Neutrophil (primary cell): ENCODE measurements around the gene DGCR2.

Experiments
- H3K27ac ChIP-seq: fragments of 200-600 bp; sonication (generic); 2 replicates; pipeline ENCODE4 v1.5.1; 2016; ENCODE audit warnings: mild to moderate bottlenecking, moderate library complexity
- H3K27me3 ChIP-seq: fragments of 200-600 bp; sonication (generic); 2 replicates; pipeline ENCODE4 v1.6.0; 2016; ENCODE audit warnings: mild to moderate bottlenecking
- H3K36me3 ChIP-seq: fragments of 200-600 bp; sonication (generic); 2 replicates; pipeline ENCODE4 v1.5.1; 2017
- H3K4me1 ChIP-seq, 2 experiments: fragments of 200-600 bp in 1 of 2; sonication (generic) in 1 of 2; 1 replicate in 1 of 2; 2 replicates in 1 of 2; pipeline versions ENCODE4 v1.5.1 to v1.6.1; 2013 to 2016; ENCODE audit warnings: low read depth in 1 of 2, low read length in 1 of 2, mild to moderate bottlenecking in 1 of 2, moderate library complexity in 1 of 2; ENCODE audit not compliant: control insufficient read depth in 1 of 2, insufficient read depth in 1 of 2
- H3K4me3 ChIP-seq, 2 experiments: fragments of 200-600 bp in 1 of 2; sonication (generic) in 1 of 2; 1 replicate in 1 of 2; 2 replicates in 1 of 2; pipeline ENCODE4 v1.5.1; 2013 to 2016; ENCODE audit warnings: low read depth in 1 of 2, low read length in 1 of 2, mild to moderate bottlenecking in 1 of 2, moderate library complexity in 1 of 2
- H3K9me3 ChIP-seq: fragments of 200-600 bp; sonication (generic); 2 replicates; pipeline ENCODE4 v1.5.1; 2016
- TF ChIP-seq, protein P1 (sequence below): fragments of 200-600 bp; sonication (generic); IDR thresholded peaks from 2 replicates; pipeline ENCODE4 v1.5.1; 2016; ENCODE audit warnings: antibody characterized with exemption

DGCR2 gene

GRCh38 chr22:19050117-19050516 is 72.1 kb downstream of the DGCR2 start:
- Histone ChIP-seq H3K4me3 (no peak overlapping the region), H3K27me3 (no peaks in the 10 kb centered on the region), H3K4me1 (no peaks in the 10 kb centered on the region), H3K36me3 (peaks cover 95% of the 10 kb centered on the region), H3K27ac (no peak overlapping the region), H3K9me3 (no peaks in the 10 kb centered on the region)
- TF ChIP-seq, protein P1, sequence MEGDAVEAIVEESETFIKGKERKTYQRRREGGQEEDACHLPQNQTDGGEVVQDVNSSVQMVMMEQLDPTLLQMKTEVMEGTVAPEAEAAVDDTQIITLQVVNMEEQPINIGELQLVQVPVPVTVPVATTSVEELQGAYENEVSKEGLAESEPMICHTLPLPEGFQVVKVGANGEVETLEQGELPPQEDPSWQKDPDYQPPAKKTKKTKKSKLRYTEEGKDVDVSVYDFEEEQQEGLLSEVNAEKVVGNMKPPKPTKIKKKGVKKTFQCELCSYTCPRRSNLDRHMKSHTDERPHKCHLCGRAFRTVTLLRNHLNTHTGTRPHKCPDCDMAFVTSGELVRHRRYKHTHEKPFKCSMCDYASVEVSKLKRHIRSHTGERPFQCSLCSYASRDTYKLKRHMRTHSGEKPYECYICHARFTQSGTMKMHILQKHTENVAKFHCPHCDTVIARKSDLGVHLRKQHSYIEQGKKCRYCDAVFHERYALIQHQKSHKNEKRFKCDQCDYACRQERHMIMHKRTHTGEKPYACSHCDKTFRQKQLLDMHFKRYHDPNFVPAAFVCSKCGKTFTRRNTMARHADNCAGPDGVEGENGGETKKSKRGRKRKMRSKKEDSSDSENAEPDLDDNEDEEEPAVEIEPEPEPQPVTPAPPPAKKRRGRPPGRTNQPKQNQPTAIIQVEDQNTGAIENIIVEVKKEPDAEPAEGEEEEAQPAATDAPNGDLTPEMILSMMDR = no peak

DNA sequence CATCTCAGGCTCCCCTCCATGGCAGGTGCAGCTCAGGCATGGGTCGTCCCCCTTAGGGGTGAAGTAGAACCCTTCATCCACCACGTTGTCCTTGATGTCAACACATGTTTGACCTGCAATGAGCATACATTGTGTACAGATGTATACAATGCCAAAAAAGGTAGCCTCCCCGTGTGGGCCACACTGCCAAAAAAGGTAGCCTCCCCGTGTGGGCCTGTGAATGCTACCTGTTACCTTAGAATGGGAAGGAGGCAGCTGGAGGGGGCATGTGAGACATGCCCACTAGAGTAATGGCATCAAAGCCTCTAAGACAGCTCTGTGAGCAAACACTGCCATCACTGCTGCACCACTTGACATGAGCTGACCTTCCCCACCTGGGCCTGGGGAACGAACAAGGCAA is 73.7 kb downstream of the DGCR2 start:
- peaks cover 95% of the 10 kb centered on the region for H3K36me3 ChIP-seq
- H3K4me3 ChIP-seq = no peak overlapping the region
- no peak overlapping the region for H3K27ac ChIP-seq
- no peaks in the 10 kb centered on the region for H3K4me1 ChIP-seq
- no peaks in the 10 kb centered on the region for H3K27me3 ChIP-seq
- TF ChIP-seq, protein P1 = no peak
- H3K9me3 ChIP-seq = no peaks in the 10 kb centered on the region

DNA sequence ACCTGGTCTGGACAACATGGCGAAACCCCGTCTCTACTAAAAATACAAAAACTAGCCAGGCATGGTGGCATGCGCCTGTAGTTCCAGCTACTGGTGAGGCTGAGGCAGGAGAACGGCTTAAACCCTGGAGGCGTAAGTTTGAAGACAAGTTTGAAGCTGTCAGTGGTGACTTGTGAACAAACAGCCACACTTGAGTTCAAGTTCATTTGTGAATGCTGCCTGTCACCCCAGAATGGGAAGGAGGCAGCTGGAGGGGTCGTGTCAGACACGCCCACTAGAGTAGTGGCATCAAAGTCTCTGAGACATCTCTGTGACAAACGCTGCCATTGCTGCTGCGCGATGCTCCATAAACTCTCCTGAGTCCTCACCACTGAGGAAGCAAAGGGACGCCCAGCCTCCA is 74.2 kb downstream of the DGCR2 start:
- H3K27me3 ChIP-seq = no peaks in the 10 kb centered on the region
- no peak overlapping the region for H3K27ac ChIP-seq
- no peak overlapping the region for H3K4me3 ChIP-seq
- TF ChIP-seq, protein P1 = no peak
- H3K36me3 ChIP-seq = peaks cover 95% of the 10 kb centered on the region
- H3K9me3 ChIP-seq = no peaks in the 10 kb centered on the region
- H3K4me1 ChIP-seq = no peaks in the 10 kb centered on the region

DNA sequence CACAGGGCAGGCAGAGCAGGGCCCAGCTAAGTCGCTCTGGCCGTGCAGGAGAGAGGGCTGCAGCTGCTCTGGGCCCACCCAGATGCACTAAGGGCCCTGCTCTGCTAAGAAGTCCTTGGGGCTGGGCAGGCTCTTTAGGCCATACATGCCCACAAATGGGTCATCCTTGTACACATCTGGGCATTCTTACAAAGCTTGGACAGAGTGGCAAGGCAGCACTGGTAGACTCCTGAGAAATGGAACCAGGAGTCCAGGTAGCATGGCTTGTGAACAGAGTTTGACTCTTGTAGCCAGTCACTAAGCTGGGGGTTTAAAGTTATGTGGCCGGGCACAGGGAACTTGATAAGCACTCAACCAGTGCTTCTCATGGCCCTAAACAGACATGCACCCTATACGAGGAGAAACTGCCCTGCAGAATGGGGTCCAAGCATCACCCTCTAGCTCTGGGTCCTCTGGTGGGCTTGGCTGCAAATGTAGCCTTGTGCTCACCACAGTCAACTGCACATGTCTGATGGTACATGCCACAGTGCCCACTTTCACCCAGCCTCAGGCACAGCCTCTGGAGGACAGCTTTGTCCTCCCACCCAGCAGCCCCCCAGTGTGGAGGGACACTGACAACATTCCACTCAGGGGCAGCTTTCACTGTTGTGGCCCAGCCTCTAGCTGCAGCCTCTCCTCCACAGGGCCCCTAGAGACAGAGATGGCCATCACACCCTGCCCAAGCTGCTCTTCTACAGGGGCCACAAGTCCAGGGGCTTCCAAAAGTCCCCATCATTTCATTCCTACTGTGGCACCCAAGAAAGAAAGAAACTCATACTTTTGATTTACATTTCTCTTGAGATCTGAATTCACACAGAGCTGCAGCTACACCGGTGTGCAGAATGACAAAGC is 75.2 kb downstream of the DGCR2 start:
- H3K36me3 ChIP-seq = peaks cover 95% of the 10 kb centered on the region
- TF ChIP-seq, protein P1 = no peak
- H3K27me3 ChIP-seq = no peaks in the 10 kb centered on the region
- no peaks in the 10 kb centered on the region for H3K4me1 ChIP-seq
- H3K27ac ChIP-seq = no peak overlapping the region
- no peaks in the 10 kb centered on the region for H3K9me3 ChIP-seq
- no peak overlapping the region for H3K4me3 ChIP-seq

GRCh38 chr22:19046287-19046686 is 75.9 kb downstream of the DGCR2 start:
- H3K4me3 ChIP-seq = no peak overlapping the region
- H3K27ac ChIP-seq = no peak overlapping the region
- TF ChIP-seq, protein P1 = no peak
- peaks cover 95% of the 10 kb centered on the region for H3K36me3 ChIP-seq
- no peaks in the 10 kb centered on the region for H3K4me1 ChIP-seq
- no peaks in the 10 kb centered on the region for H3K9me3 ChIP-seq
- H3K27me3 ChIP-seq = no peaks in the 10 kb centered on the region
